Activated CD4-positive, CD25-positive, alpha-beta regulatory T cell treated with anti-CD3 and anti-CD28 coated beads, Interleukin-2, amount 50 U/mL, for 72 hours (primary cell): ENCODE data around the gene ZNRF4.

Source experiments
- DNase-seq: peaks from one replicate; pipeline ENCODE4 v3.0.0; 2021

The ZNRF4 gene

DNA sequence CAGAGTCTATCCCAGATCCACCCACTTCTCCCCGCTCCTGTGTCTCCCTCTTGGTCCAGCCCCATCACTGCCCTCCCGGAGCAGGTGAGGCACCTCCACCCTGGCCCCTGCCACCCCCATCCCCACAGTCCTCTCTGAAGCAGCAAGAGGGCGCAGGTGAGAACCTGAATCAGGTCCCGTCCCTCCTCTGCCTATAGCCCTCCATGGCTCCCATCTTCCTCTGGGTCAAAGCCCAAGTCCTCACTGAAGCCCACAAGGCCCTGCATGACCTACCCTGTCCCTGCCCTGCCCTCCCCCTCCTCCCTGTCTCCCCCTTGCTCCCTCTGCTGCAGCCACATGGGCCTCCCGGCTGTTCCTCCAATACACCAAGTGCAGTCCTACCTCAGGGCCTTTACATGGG is 10.8 kb upstream of the ZNRF4 start:
- DNase-seq, result no peak

DNA sequence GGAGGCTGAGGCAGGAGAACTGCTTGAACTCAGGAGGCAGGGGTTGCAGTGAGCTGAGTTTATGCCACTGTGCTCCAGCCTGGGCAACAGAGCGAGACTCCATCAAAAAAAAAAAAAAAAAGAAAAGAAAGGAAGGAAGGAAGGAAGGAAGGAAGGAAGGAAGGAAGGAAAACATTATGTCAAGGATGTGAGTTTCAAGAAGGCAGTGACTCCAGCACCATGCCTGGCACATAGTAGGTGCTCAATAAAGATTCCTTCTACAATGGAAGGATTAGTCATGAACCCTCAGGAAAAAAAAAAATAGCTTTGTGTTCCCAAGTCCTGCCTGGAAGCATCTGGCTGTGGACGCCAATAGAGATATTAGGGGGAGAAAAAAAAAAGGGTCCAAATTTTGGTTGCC is 10.1 kb upstream of the ZNRF4 start:
- DNase-seq, result no peak

DNA sequence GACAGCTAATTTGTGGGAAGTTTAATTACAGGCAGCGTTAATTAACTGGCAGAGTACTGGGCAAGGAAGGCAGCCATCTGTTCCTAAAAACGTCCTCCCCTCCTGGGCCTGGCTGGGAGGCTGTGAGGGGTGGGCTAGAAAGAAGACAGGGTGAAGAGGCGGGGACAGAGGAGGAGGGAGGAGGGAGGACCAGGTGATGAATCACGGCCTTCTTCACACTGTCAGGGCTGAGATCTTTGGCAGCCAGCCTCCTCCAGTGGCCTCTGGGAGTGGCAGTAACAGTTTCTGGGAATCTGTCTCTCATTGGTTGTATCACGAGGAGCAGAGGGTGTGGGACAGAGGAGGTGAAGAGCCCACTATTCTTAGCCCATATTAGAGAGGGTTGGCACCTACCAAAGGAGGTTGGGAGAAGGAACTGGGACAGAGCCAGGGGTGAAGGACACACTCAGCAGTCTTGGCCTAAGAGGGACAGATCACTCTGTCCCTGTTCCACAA is 9.6 kb upstream of the ZNRF4 start:
- DNase-seq, result no peak

DNA sequence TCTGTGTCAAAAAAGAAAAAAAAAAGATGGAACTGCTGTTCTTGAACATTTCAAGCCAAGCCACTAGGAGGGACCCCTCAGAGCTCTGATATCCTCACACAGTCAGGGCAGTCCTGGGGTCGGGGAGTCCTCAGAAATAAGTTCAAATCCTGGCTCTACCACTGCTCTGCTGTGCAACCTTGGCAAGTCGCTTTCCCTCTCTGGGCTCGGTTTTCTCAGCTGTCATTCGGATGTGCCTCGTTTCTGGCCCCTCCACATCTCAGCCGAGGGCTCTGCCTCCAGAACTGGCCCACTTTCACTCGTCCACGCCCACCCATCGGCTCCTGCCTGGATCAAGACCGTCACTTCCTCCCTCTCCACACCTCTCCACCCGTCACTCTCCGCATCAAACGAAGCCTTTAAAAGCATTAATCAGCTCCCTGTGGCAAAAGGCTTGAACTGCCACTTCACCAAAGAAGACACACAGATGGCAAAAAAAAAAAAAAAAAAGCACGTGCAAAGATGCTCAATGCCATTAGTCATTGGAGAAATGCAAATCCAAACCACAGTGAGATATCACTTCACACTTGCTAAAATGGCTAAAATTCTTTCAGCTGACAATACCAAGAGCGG is 7.4 kb upstream of the ZNRF4 start:
- DNase-seq, result no peak

DNA sequence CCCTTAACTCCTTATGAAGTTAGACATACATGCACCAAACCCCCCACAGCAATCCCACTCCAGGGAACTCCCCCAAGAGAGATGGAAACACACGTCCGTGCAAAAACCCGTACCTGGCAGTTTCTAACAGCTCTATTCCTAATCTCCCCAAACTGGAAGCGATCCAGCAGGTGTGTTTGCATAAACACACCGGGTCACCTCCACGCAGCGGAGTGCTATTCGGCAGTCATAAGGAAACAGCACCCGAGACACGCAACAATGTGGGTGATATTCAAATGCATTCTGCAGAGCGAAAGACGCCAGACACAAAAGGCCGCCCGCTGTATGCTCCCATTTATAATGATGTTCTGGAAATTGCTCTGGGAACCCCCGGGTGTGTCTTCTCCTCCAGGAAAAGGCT is 6.8 kb upstream of the ZNRF4 start:
- DNase-seq, result no peak

DNA sequence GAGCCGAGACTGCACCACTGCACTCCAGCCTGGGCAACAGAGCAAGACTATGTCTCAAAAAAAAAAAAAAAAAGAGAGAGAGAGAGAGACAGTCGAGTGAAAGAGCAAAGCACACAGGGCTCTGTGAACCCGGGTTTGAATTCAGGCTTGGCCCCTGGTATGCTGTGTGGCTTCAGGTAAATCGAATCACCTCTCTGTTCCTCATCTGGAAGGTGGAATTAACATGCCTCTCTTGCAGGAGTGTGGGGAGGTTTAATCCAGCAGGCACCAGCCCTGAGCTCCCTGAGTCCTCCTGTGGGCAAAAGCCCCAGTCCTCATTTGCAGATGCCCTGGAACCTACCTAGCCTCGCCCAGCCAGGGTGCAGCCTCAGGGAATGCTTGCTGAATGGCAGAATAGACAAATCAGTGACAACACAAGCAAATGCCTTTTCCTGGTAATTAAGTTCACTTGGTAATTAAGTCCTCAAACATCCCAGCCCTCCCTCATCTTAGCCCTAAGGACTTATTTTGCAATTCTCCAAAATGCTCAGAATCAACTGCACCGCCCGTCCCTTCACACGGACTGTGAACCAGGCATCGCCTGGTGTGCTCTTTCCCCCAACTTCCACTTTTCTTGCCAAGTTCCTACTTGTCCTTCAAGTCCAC is 4.6 kb upstream of the ZNRF4 start:
- no peak for DNase-seq

DNA sequence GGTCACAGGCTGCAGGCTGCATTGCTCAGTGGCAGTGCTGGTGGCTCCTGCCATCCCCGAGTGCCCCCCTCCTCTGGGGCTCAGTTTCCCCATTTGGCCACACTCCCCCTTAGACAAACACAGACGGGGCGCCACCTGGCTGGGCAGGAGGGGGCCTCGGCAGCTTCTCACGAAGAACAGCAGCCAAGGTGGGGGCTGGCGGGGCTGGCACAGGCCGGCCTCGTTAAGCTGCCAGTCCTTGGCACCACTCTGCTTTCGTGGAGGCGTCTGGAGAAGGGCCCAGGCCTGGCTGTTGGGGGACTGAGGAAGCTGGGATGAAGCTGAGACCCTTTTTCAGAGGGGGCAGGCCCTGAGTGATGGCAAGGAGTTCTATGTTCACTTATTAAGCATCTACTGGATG is 3.7 kb upstream of the ZNRF4 start:
- no peak for DNase-seq

DNA sequence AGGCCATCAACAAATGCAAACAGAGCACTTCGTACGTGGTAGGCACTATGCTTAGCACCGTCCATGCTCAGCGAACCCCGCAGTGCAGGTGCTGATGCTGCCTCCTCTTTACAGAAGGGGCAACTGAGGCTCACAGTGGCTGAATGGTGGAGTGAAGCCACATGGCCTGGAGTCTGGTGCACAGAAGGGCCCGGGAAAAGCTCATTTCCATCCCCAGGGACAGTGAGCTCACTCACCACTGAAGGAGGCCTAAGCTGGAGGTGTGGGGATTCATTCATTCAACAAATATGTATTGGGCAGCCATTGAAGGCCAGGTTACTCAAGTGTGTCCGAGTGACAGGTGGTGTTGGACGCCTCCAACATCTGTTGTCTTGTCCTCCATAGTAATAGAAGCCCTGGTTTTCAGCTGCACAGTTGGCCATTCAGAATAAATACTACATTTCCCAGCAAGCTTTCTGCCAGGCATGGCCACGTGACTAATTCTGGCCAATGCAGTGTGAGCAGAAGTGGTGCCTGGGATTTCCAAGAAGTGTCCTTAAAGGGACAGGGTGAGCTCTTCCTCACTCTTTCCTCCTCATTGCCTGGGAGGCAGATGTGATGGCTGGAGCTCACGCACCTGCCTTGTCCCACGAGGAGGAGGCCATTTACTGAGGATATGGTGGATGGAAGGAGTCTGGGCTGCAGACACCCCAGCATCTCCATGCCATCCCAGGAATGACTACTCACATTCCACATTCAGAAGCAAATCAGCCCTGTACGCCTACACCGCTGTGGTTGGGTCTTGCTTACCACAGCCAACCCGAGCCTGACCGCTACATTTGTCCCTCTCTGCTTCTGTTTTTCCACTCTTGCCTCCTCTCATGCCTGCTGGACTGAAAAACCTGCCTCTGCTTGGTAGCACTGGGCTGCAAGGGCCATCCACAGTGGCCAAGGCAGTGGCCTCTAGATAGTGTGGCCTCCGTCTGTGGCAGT is 2.3 kb upstream of the ZNRF4 start:
- no peak for DNase-seq

DNA sequence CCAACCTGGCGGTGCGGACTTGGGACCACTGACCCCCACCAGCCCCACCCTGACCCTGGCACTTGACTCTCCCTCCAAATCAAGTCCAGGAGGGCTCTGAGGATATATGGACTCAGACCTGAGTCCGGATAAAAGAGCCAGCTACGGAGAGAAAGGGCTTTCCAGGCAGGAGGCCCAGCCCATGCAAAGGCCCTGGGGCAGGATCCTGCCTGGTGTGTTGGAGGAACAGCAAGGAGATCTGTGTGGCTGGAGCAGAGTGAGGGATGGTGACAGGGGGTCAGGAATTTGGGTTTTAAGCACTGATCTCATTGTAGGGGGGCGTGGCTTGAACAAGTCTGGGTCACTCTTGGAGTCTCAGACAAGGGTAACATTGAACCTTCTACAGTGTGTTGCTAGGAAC is 474 bp upstream of the ZNRF4 start:
- DNase-seq, result no peak

DNA sequence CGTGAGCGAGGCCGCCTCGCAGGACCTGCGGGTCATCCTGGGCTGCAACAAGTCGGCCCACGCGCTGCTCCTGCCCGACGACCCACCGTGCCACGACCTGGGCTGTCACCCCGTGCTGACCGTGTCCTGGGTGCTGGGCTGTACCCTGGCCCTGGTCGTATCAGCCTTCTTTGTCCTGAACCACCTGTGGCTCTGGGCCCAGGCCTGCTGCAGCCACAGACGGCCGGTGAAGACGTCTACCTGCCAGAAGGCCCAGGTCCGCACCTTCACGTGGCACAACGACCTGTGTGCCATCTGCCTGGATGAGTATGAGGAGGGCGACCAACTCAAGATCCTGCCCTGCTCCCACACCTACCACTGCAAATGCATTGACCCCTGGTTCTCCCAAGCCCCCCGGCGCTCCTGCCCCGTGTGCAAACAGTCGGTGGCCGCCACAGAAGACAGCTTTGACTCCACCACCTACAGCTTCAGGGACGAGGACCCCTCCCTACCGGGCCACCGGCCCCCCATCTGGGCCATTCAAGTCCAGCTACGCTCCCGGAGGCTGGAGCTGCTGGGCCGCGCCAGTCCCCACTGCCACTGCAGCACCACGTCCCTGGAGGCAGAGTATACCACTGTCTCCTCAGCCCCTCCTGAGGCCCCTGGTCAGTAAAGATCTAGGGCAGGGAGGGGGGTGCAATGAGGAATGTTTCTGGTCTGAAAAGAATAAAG is 1.1 kb downstream of the ZNRF4 start:
- DNase-seq, result no peak

DNA sequence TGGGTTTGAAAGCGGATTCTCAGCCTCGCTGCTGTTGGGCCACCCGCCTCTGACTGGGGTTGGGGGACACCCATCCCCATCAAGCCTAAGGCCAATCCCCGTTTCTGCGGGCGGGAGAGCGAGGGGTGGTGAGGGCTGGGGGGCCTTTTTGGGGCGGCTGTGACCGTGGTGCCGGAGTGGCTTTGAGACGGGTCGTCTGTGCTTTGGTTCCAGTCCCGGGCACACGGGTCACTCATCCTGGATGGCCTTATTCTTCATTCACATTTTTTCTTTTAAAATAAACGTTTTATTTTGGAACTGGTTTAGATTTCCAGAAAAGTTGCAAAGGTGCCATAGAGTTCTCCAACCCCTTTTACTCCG is 1.6 kb downstream of the ZNRF4 start:
- no peak for DNase-seq

DNA sequence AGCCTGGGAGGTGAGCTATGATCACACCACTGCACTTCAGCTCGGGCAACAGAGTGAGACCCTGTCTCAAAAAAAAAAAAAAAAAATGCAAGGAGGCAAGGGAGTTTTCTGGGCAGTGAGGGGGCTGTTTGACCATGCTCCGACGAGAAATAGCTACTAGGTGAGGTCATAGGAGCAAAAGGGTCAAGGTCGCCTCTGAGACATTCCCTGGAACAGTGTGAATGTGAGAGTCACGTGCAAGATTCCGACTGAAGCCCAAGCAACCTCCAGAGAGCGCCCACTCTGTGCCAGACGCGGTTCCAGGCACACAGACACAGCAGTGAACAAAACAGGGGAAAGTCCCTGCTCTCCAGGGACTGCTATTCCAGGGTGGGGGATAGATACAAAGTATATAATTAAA is 2.5 kb downstream of the ZNRF4 start:
- no peak for DNase-seq

DNA sequence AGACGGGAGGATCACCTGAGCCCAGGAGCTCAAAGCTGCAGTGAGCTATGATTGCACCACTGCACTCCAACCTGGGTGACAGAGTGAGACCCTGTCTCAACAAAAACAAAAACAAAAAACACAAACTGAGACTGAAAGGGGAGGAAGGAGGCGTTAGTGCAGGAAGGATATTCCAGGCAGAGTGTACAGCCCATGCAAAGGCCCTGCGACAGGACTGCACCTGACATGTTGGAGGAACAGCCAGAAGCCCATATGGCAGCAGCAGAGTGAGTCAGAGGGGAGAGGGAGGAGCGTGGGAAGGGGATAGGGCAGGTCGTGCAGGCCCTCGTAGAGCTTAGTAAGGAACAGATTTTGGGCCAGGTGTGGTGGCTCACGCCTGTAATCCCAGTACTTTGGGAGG is 3.2 kb downstream of the ZNRF4 start:
- DNase-seq, result no peak

DNA sequence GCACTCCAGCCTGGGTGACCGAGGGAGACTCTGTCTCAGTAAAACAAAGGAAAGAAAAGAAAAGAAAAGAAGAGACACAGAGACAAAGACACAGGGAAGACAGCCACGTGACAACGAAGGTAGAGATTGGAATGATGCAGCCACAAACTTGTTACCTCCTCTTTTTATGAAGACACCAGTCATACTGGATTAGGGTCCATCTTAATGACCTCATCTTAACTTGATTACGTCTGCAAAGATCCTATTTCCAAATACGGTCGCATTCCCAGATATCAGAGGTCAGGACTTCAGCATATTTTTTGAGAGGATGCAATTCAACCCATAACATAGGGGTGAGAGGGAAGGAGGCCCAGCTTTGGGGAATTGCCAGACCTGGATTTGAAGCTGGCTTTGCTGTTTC is 4.1 kb downstream of the ZNRF4 start:
- DNase-seq, result no peak

DNA sequence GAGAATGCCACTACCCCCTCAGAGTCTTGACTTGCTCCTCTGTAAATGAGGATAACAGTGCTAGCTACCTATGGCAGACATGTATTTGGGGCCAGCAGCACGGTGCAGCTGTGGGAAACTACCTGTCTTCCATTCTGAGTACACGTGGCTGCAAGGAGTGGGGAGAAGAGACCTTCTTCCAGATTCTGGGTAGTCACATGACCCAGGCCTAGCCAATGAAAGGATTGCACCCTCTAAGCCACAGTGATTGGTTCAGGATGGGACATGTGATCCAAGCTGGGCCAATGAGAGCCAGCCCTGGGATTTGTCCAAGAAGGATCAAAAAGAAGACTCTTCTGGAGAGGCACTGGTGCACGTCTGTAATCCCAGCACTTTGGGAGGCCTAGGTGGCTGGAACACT is 5.5 kb downstream of the ZNRF4 start:
- no peak for DNase-seq

DNA sequence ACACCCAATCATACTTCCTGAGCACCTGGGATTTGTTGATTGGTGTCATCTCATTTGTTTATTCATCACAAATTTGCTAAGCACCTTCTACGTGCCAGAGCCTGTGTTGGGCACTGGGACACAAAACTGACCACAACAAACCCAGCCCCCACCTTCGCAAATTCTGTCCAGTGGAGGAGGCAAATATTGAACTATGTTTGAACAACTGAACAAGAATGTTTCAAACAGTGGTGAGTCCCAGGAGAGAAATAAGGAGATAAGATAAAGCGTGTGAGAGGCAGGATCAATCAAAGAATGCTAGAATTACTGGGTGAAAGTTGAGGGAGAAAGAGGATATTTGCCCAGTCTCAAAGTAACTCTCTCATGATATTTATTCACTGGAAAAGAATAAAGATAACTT is 8.7 kb downstream of the ZNRF4 start:
- DNase-seq, result no peak

DNA sequence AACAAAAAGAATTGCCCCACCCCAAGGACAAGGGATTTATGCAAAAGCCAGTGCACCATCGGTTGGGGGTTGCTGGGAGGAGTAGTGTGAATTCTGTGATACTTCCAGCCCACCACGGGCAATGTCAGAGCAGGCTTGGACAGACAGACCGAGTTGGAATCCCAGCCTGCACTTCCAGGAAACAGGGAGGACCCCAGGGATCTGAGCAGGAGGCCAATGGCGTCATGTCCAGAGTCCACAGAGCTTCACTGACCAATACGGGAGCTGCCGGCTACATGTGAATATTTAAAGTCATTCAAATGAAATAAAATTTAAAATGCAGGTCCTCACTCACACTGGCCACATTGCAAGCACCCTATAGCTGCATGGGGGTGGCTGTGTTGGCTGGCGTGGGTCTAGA is 10.9 kb downstream of the ZNRF4 start:
- no peak for DNase-seq

DNA sequence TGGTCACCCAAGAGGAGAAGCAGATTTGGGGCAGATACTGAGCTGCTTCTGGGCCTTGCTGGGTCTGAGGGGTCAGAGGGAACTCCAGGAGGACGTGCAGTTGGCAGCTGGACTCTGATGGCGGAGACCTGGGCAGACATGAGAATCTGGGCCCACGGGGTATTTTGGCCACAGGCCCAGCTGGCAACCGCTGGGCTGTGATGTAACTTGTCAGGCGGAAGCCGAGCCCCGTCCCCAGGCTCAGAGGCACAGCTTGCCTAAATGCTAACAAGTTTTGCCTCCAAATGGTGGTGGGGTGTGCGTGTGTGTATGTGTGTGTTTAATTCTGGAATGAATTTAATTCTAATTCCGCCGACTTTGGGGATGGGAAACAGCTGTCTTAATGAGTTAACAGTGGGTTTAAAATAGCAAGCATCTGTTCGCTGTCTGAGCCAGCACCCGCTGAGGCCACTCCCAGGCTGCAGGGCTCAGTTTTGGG is 11.6 kb downstream of the ZNRF4 start:
- DNase-seq, result no peak

DNA sequence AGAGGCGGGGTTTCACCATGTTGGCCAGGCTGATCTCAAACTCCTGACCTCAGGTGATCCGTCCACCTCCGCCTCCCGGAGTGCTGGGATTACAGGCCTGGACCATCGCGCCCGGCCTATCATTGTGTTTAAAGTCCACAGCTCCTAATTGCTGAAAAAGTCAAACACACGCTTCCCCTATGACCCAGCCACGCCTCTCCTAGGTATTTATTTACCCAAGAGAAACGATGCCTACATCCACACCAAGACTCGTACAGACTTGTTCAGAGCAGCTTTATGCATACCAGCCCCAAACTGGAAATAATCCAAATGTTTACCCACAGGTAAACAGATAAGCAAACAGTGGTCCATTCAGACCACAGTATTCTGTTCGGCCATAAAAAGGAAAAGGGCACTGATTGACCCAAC is 15.1 kb downstream of the ZNRF4 start:
- DNase-seq, result no peak

DNA sequence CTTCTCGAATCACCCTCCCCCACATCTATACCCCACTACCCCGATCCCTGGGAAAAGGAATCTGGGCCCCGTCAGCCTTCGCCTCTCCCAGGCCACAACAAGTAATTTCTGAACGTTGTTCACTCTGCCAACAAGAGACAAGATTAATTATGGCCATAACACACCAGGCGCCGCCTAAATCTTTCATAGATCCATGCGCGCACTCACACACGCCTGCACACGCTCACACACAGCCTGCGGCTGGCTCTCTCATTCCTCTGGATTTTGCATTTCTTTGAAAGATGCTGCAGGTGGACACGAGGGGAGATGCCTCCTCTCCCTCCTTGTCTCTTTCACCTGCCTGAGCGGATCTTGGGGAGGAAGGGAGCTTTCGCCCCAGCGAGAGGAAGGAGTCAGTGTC is 17.1 kb downstream of the ZNRF4 start:
- no peak for DNase-seq

DNA sequence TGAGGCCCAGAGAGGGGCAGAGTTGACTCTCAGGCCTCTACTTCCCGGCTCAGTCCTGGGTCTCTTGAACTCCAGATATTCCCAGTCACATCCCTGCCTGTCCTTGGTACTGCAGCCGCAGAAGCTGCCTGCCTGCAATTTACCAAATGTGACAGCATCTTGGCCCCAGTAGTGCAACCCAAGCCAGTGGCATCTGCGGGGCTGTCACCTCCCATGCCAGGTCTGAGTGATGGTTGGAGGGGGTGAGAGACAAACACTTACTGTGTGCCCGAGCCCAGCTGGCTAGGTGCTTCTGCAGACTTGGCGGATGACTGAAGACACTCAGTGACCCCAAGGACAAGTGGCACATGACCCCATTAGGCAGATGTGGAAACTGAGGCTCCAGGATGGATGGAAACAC is 18.4 kb downstream of the ZNRF4 start:
- DNase-seq, result no peak

DNA sequence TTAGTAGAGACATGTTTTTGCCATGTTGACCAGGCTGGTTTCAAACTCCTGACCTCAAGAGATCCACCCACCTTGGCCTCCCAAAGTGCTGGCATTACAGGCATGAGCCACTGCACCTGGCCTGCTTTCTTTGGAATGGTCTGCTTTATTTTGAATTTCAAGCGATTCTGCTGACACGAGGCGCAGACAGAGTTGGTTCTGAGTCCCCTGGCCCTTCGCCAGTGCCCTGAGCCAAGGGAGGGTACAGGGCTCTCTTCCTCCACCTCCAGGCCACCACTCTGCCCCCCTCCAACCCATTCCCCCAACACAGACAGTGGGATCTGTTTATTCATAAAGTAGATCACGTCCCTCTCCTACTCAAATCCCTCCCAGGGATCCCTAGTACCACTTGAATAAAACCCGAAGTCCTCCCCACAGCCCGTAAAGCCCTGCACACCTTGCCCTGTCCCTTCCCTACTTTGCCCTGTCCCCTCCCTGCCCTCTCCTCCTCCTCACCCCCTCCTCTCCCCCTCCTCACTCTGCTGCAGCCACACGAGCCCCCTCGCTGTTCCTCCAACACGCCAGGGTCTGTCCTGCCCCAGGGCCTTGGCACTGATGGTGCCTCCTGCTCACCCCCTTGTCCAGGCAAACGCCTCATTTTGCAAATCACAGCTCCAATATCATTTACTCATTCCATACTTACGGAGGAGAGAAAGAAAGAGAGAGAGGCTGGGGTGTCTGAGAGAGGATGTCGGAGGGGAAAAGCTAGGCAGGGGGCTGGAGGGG is 22.4 kb downstream of the ZNRF4 start:
- no peak for DNase-seq
